Measurements from ENCODE around the gene EFNA5. TPM values are rescaled to one million over a fixed set of nuclear protein-coding genes. Genes with fewer than 3 reads are reported as not detected.

EFNA5 gene
- total RNA-seq, 1 donor from 2014 or later = 43.0 TPM

DNA sequence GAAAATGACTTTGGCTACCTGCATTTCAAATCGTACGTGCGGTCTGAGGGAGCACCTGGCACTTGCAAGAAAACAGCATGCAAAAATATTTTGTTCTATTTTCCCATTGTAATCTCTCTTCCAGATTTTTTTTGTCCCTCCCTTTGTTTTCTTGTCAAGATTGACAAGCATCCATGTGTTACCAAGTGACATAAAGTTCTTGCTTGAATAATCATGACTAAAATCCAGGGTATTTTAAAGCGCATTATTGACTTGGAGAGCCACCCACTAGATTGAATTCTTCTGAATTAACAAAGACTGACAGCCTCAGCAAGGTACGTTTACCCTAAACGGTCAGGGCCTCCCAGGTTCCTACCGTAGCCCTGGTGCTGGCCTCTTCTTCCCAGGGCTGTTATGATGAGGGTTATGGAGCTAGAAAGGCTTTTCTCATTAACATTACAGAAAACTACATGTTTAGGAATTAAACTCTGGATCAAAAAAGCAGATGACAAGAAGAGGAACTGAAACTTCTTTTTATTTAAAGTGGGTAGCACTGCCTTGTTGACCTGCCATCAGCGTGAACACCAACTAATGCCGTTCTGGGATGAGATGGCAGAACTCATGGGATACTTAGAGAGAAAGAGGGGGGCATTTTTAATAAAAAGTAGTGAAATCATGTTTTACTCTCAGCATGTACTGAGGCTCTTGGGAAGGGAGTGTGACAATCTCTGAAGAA, 297.0 kb downstream of the EFNA5 start:
- Mint-ChIP-seq H3K27ac (ENCODE audit: unreplicated experiment) (peak overlapping the region; percentile 48), H3K4me3 (no peak overlapping the region), H3K27me3 (ENCODE audit: low read depth) (no peaks in the 10 kb centered on the region), H3K9me3 (no peaks in the 10 kb centered on the region), H3K36me3 (ENCODE audit: low read depth) (peaks cover 4% of the 10 kb centered on the region), H3K4me1 (peaks cover 39% of the 10 kb centered on the region)
- no peak for DNase-seq (ENCODE audit: low read depth, low spot score)
- TF ChIP-seq, protein P1, sequence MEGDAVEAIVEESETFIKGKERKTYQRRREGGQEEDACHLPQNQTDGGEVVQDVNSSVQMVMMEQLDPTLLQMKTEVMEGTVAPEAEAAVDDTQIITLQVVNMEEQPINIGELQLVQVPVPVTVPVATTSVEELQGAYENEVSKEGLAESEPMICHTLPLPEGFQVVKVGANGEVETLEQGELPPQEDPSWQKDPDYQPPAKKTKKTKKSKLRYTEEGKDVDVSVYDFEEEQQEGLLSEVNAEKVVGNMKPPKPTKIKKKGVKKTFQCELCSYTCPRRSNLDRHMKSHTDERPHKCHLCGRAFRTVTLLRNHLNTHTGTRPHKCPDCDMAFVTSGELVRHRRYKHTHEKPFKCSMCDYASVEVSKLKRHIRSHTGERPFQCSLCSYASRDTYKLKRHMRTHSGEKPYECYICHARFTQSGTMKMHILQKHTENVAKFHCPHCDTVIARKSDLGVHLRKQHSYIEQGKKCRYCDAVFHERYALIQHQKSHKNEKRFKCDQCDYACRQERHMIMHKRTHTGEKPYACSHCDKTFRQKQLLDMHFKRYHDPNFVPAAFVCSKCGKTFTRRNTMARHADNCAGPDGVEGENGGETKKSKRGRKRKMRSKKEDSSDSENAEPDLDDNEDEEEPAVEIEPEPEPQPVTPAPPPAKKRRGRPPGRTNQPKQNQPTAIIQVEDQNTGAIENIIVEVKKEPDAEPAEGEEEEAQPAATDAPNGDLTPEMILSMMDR (conservative IDR thresholded peaks at IDR 0.05) = no peak

DNA sequence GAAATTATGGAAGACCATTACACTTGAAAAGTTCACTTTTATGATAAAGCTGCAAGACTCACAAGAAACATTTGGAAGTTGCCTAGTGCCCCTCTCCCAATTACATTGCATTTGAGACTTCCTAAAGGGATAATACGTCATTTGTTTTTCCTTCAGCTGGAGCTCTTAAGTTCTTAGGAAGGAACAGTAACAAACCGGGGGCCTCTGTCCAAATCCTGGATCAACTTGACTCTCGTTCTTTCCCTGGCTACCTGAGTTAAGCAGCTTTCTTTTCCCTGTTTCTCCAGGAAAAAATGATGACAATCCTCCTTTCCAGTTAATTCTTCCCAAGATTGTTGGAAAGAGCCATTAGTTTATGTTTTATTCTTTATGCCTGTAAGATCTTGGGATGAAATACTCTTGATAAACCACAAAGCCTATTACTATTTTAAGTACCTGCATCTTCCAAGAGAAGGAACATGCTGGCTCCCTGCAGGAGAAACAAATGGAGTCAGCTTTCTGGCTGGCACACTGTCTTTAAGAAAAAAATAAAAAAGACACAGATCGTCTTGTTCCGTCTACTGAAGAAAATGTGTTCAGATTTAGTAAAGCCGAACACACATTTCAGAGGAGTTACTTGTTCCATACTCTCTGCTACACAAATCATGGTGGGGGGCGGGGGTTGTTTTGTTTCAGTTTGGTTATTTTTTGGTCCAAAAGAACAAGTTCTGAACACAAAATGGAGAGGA, 297.9 kb downstream of the EFNA5 start:
- no peak overlapping the region for H3K4me3 Mint-ChIP-seq
- H3K27me3 Mint-ChIP-seq (ENCODE audit: low read depth) = no peaks in the 10 kb centered on the region
- TF ChIP-seq, protein P1 (conservative IDR thresholded peaks at IDR 0.05) = no peak
- H3K27ac Mint-ChIP-seq (ENCODE audit: unreplicated experiment) = peak overlapping the region; percentile 58
- H3K4me1 Mint-ChIP-seq = peaks cover 37% of the 10 kb centered on the region
- H3K9me3 Mint-ChIP-seq = no peaks in the 10 kb centered on the region
- peaks cover 4% of the 10 kb centered on the region for H3K36me3 Mint-ChIP-seq (ENCODE audit: low read depth)
- no peak for DNase-seq (ENCODE audit: low read depth, low spot score)

DNA sequence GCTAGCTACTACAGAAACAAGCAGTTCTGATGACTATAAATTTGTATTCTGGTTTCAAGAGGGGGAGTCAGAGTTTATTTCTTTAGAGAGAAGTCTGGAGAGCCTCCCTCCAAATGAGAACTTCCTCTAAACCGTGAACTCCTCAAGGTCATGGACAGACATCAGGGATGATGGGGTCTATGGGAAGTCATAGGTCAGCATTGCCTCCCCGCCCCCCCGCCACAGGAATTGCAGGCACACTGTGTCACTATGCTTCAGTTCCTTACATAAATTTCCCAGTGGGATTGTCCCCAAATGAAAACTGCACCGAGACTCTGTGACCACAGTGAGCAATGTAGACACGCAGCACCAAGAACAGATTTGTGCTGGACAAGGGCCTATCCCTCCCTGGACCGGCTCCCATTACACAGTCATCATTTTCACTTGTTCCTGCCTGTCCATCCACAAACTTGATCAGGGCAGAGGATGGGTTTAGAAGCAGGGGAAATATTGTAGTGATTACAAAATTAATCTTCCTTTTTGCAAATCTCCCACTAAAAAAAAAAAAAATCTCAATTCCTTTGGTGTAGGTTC, 300.3 kb downstream of the EFNA5 start:
- H3K4me1 Mint-ChIP-seq = peaks cover 26% of the 10 kb centered on the region
- H3K4me3 Mint-ChIP-seq = no peak overlapping the region
- H3K27me3 Mint-ChIP-seq (ENCODE audit: low read depth) = no peaks in the 10 kb centered on the region
- no peaks in the 10 kb centered on the region for H3K9me3 Mint-ChIP-seq
- TF ChIP-seq, protein P1 (conservative IDR thresholded peaks at IDR 0.05) = no peak
- DNase-seq (ENCODE audit: low read depth, low spot score) = no peak
- H3K36me3 Mint-ChIP-seq (ENCODE audit: low read depth) = no peaks in the 10 kb centered on the region
- no peak overlapping the region for H3K27ac Mint-ChIP-seq (ENCODE audit: unreplicated experiment)

DNA sequence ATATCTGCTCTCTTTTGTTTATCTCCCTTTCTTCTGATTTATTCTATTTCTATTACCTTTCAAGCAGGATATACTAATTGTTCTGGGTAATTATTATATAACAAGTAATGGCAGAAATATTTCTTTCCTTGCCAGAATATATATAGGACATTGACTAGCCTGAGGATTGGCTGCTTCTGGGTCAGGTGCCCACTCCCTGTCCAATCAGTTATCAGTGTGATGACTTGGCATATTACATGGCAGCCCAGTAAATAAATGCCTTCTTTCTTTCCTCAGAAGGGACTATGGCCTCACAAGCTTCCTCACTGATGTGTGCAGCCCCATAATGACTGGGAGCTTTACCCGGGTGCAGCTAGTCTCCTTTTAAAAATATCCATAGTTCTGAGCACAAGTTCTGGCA, 301.1 kb downstream of the EFNA5 start:
- Mint-ChIP-seq H3K27ac (ENCODE audit: unreplicated experiment) (no peak overlapping the region), H3K4me1 (peaks cover 26% of the 10 kb centered on the region), H3K4me3 (no peak overlapping the region), H3K9me3 (peaks cover 2% of the 10 kb centered on the region), H3K36me3 (ENCODE audit: low read depth) (no peaks in the 10 kb centered on the region), H3K27me3 (ENCODE audit: low read depth) (no peaks in the 10 kb centered on the region)
- no peak for DNase-seq (ENCODE audit: low read depth, low spot score)
- TF ChIP-seq, protein P1 (conservative IDR thresholded peaks at IDR 0.05) = no peak

DNA sequence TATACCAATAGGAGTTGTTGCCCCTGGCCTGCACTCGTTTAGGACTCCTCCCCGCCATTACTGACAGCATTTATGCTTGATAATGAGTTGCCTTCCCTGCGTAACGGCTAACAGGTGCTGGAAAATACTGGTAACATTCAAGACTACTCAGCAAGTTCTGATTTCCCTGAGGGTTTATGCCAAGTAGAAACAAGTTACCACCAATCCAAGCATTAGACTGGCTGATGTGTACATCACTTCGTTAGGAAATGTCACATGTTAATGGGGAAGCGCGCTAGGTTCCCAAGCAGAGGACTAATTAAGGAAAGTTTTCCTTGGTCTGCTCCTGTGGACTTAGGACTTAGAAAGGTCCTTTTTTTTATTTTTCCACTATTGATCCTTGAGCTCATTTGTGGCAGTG, 302.1 kb downstream of the EFNA5 start:
- Mint-ChIP-seq H3K27me3 (ENCODE audit: low read depth) (no peaks in the 10 kb centered on the region), H3K27ac (ENCODE audit: unreplicated experiment) (no peak overlapping the region), H3K4me3 (no peak overlapping the region), H3K4me1 (peaks cover 20% of the 10 kb centered on the region), H3K9me3 (peaks cover 2% of the 10 kb centered on the region), H3K36me3 (ENCODE audit: low read depth) (no peaks in the 10 kb centered on the region)
- TF ChIP-seq, protein P1 (conservative IDR thresholded peaks at IDR 0.05) = no peak
- no peak for DNase-seq (ENCODE audit: low read depth, low spot score)
